ENCODE data around the gene NEURL1B. TPM values are rescaled to one million over a fixed set of nuclear protein-coding genes. Genes with fewer than 3 reads are reported as not detected.

NEURL1B gene
- total RNA-seq, 2 experiments from 2014 or later: 0.32 to 0.57 TPM

DNA sequence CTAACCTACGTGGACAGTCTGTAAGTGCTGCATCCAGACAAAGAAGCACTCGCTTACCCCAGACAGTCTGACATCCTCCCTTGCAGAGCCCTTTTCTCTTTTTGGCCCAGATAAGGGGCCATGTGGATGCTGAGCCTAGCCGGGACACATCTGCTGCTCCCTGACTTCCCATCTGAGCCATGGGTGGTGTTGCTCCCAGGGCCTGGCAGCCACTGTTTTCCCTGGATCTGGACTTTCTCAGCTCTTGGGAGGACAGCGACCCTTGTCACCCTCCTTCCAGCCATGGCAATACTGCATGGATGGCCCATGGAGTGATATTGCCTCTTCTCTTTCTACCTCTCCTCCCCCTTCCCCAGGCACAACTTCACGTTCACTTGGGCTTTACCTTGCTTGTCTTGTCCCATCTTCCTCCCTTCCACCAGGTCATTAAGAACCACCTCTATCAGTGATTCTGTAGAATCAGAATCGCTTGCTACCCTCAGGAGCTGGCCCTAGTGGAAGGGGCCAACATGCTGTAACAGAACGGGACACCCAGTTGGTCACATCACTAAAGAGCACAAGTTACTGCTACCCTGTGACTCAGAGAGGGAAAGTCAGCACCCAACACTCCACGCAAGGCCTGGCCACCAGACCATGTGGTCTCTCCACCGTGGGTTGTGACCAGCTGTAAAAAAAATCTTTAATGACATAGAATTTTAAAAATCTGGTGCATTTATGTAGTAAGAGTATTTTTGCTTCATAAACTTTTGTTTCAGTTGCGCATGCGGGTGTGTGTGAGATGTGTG lies 4.4 kb downstream of the NEURL1B start:
- H4K20me1 ChIP-seq (ENCODE audit: insufficient read depth, low read length): no peaks in the 10 kb centered on the region
- no peak overlapping the region for H3K27ac ChIP-seq (ENCODE audit: low read depth, low read length, poor library complexity, severe bottlenecking)
- no peaks in the 10 kb centered on the region for H3K9me3 ChIP-seq (ENCODE audit: low read length)
- no peaks in the 10 kb centered on the region for H3K36me3 ChIP-seq (ENCODE audit: insufficient read depth, low read length)
- TF ChIP-seq, protein P1, sequence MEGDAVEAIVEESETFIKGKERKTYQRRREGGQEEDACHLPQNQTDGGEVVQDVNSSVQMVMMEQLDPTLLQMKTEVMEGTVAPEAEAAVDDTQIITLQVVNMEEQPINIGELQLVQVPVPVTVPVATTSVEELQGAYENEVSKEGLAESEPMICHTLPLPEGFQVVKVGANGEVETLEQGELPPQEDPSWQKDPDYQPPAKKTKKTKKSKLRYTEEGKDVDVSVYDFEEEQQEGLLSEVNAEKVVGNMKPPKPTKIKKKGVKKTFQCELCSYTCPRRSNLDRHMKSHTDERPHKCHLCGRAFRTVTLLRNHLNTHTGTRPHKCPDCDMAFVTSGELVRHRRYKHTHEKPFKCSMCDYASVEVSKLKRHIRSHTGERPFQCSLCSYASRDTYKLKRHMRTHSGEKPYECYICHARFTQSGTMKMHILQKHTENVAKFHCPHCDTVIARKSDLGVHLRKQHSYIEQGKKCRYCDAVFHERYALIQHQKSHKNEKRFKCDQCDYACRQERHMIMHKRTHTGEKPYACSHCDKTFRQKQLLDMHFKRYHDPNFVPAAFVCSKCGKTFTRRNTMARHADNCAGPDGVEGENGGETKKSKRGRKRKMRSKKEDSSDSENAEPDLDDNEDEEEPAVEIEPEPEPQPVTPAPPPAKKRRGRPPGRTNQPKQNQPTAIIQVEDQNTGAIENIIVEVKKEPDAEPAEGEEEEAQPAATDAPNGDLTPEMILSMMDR (conservative IDR thresholded peaks at IDR 0.05; ENCODE audit: low read length): no peak
- no peak for TF ChIP-seq EZH2phosphoT487 (IDR thresholded peaks at IDR 0.05; ENCODE audit: borderline replicate concordance, low read depth, low read length)
- H3K79me2 ChIP-seq (ENCODE audit: insufficient read depth, low read depth, low read length): no peaks in the 10 kb centered on the region
- H3K4me2 ChIP-seq (ENCODE audit: low read length): no peak overlapping the region
- BruUV-seq (replicated peaks): no TSS peak
- no peak overlapping the region for H3K4me3 ChIP-seq (ENCODE audit: low read depth, low read length, poor library complexity, severe bottlenecking)
- no peaks in the 10 kb centered on the region for H3K9me2 ChIP-seq (ENCODE audit: insufficient read depth, low read length)
- H3K4me1 ChIP-seq (ENCODE audit: insufficient read depth, low read length, poor library complexity, severe bottlenecking): peaks cover 10% of the 10 kb centered on the region
- CTCF ChIA-PET (ENCODE audit: unreplicated experiment): interaction anchor here (0.5 kb wide), 1 partner anchor 27 kb away, joined by 3 read pairs; no protein-coding TSS in a partner anchor
- no peak overlapping the region for H2AFZ ChIP-seq (ENCODE audit: low read length)
- intact Hi-C loops (cut with micrococcal nuclease; ENCODE audit: unreplicated experiment): no loop called here
- no peak for DNase-seq (ENCODE audit: low spot score)
- POLR2A ChIA-PET: no interaction called here

DNA sequence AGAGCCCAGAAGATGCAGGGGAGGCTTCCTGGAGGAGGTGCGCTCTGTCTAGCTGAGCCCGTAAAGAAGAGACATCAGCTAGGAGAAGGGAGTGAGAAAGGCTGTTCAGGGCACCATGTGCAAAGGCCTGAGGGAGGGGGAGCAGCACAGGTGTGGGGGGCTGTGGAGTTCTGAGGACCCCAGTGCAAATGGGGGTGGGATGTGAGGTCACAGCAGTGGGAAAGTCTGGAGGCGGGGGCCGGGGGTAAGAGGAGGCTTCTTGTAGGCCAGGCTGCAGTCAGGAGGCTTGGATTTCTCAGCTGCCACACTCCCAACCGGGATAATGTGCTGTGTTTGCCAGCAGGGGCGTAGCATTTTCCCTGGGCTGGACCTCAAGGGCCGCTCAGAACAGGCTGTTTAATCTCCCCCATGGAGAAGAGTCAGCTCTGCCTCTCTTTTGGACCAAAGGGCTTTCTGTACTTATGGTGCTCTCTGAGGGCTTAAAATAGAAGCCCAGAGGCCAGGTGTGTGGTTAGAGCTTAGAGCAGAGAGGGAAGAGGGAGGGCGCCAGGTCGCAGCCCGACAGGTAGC lies 5.7 kb downstream of the NEURL1B start:
- Histone ChIP-seq H3K9me2 (ENCODE audit: insufficient read depth, low read length) (no peaks in the 10 kb centered on the region), H3K4me3 (ENCODE audit: low read depth, low read length, poor library complexity, severe bottlenecking) (no peak overlapping the region), H3K4me2 (ENCODE audit: low read length) (no peak overlapping the region), H3K36me3 (ENCODE audit: insufficient read depth, low read length) (no peaks in the 10 kb centered on the region), H3K4me1 (ENCODE audit: insufficient read depth, low read length, poor library complexity, severe bottlenecking) (peaks cover 6% of the 10 kb centered on the region), H3K9me3 (ENCODE audit: low read length) (no peaks in the 10 kb centered on the region), H4K20me1 (ENCODE audit: insufficient read depth, low read length) (no peaks in the 10 kb centered on the region), H3K79me2 (ENCODE audit: insufficient read depth, low read depth, low read length) (no peaks in the 10 kb centered on the region), H2AFZ (ENCODE audit: low read length) (no peak overlapping the region), H3K27ac (ENCODE audit: low read depth, low read length, poor library complexity, severe bottlenecking) (no peak overlapping the region)
- POLR2A ChIA-PET: interaction anchor here (0.6 kb wide), 1 partner anchor 1746 kb away, joined by 3 read pairs; no protein-coding TSS in a partner anchor
- TF ChIP-seq, protein P1 (conservative IDR thresholded peaks at IDR 0.05; ENCODE audit: low read length): no peak
- no peak for TF ChIP-seq EZH2phosphoT487 (IDR thresholded peaks at IDR 0.05; ENCODE audit: borderline replicate concordance, low read depth, low read length)
- no TSS peak for BruUV-seq (replicated peaks)
- no peak for DNase-seq (ENCODE audit: low spot score)
- intact Hi-C loops (cut with micrococcal nuclease; ENCODE audit: unreplicated experiment): no loop called here
- CTCF ChIA-PET (ENCODE audit: unreplicated experiment): no interaction called here
